HPDE6-E6E7 (cell line): Measurements from ENCODE around the gene RICTOR.

Experiments used
- DNase-seq: peaks from one replicate; pipeline ENCODE4 v3.0.0; 2011; ENCODE audit warnings: missing footprints; ENCODE audit errors: extremely low spot score

RICTOR gene

GRCh38 chr5:39092581-39093351 is 18.6 kb upstream of the RICTOR start:
- DNase-seq: no peak

- no peak for DNase-seq
These were observed 17.9 kb upstream of the RICTOR start for GRCh38 chr5:39091940-39092580.

- DNase-seq: no peak
These were observed 9.8 kb upstream of the RICTOR start for GRCh38 chr5:39083968-39084367.

GRCh38 chr5:39082995-39083394 is 8.8 kb upstream of the RICTOR start:
- no peak for DNase-seq

GRCh38 chr5:39080597-39081204 is 6.5 kb upstream of the RICTOR start:
- no peak for DNase-seq

- DNase-seq: no peak
These were observed 6.0 kb upstream of the RICTOR start for GRCh38 chr5:39080168-39080567.

- no peak for DNase-seq
These were observed 4.9 kb upstream of the RICTOR start for GRCh38 chr5:39079147-39079546.

- peak; percentile 17 for DNase-seq
These were observed 2.8 kb upstream of the RICTOR start for GRCh38 chr5:39076757-39077728.

- DNase-seq: no peak
These were observed 2.0 kb upstream of the RICTOR start for GRCh38 chr5:39076101-39076756.

- DNase-seq: peak; percentile 37
These were observed 507 bp downstream of the RICTOR start for GRCh38 chr5:39073767-39074016.

- DNase-seq: peak; percentile 31
These were observed 1.1 kb downstream of the RICTOR start for GRCh38 chr5:39072925-39073766.

GRCh38 chr5:39068099-39068498 is 6.1 kb downstream of the RICTOR start:
- DNase-seq: no peak

- no peak for DNase-seq
These were observed 9.7 kb downstream of the RICTOR start for GRCh38 chr5:39064450-39064849.

- DNase-seq: no peak
These were observed 11.2 kb downstream of the RICTOR start for GRCh38 chr5:39063037-39063436.

GRCh38 chr5:39062530-39062929 is 11.7 kb downstream of the RICTOR start:
- DNase-seq: no peak

GRCh38 chr5:39062104-39062503 is 12.1 kb downstream of the RICTOR start:
- DNase-seq: no peak

GRCh38 chr5:39059064-39059463 is 15.1 kb downstream of the RICTOR start:
- DNase-seq: no peak

- DNase-seq: no peak
These were observed 15.8 kb downstream of the RICTOR start for GRCh38 chr5:39058178-39058921.

GRCh38 chr5:39057734-39058133 is 16.5 kb downstream of the RICTOR start:
- DNase-seq: no peak
